Mammary epithelial cell (primary cell): ENCODE measurements around the gene AKNA.

Experiments
- EZH2 ChIP-seq: IDR thresholded peaks from 2 replicates; pipeline ENCODE4 v1.6.1; 2012; ENCODE audit warnings: low read length, inconsistent platforms, borderline replicate concordance
- TF ChIP-seq, protein P1 (sequence below), 2 donors: IDR thresholded peaks in 1 of 2; conservative IDR thresholded peaks in 1 of 2; 2 replicates each; pipeline ENCODE4 v1.5.1; 2011 to 2012; ENCODE audit warnings: inconsistent platforms in 2 of 2, low read length in 2 of 2, mild to moderate bottlenecking in 2 of 2, control low read depth in 1 of 2, low read depth in 1 of 2; ENCODE audit not compliant: insufficient read depth in 1 of 2; ENCODE audit errors: extremely low read depth in 1 of 2

- TF ChIP-seq, protein P1, sequence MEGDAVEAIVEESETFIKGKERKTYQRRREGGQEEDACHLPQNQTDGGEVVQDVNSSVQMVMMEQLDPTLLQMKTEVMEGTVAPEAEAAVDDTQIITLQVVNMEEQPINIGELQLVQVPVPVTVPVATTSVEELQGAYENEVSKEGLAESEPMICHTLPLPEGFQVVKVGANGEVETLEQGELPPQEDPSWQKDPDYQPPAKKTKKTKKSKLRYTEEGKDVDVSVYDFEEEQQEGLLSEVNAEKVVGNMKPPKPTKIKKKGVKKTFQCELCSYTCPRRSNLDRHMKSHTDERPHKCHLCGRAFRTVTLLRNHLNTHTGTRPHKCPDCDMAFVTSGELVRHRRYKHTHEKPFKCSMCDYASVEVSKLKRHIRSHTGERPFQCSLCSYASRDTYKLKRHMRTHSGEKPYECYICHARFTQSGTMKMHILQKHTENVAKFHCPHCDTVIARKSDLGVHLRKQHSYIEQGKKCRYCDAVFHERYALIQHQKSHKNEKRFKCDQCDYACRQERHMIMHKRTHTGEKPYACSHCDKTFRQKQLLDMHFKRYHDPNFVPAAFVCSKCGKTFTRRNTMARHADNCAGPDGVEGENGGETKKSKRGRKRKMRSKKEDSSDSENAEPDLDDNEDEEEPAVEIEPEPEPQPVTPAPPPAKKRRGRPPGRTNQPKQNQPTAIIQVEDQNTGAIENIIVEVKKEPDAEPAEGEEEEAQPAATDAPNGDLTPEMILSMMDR (conservative IDR thresholded peaks at IDR 0.05 in 1 of 2, IDR thresholded peaks at IDR 0.05 in 1 of 2; ENCODE audit: extremely low read depth in 1 of 2, insufficient read depth in 1 of 2, low read depth in 1 of 2, low read length in 2 of 2), result no peak
- TF ChIP-seq EZH2, result no peak
Observed at GRCh38 chr9:114431003-114431402, 43.2 kb upstream of the AKNA start.
